ENCODE measurements around the gene PLRG1.
A peak's percentile ranks its signal among the peaks of the same experiment; 100 is the strongest.
"Not testable (repeated sequence)": the region's sequence is repeated elsewhere in the genome, so short reads cannot be mapped to it uniquely, and the experiment has no call there.

PLRG1 gene

DNA sequence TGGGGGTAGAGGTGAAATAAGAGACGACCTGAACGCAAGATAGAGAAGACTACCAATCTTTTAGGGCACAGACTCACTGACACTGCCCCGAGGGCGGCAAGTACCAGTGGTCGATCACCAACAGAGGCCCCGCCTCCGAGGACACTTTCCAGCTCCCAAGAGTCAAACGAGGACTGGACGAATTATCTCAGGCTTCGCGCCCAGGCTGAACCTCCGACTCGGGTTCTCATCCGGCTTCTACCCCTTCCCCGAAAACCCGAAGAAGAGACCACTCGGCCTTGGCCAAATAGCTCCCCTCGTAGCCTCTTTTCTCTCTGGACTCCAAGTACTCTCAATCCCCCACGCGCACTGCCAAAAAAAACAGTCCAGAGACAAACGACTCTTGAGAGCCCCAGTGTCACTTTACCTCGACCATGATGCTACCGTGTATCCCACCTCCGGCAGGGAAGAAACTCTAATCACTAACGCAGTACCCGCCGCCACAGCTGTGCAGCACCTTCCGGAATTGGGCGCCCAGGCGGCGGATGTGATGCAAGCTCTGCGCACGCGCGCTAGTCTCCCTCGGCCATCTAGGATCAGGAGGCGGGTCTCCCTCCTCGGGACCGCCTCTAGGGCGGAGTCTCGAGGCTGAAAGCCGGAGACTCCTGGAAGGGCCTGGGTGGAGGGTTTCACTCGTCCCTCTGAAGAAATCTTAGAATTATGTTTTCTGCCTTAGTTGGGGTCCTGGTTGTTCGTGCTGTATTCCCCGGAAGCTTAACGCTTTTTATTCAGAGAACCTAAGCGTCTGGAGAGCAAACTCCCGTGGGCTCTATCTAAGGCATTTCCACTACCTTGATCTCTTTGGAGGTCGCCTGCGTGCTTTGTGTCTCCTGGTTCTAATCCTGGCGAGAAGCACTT lies at the start of gene PLRG1:
Gene PLRG1 (minus strand): TSS at position 507 of the 897 bp plus-strand sequence. CDS start 92 bp downstream, at position 415.
- DNase-seq (ENCODE audit: insufficient read length, low spot score) = peak; percentile 54
- FAIRE-seq = no peak
- TF ChIP-seq, protein P1, sequence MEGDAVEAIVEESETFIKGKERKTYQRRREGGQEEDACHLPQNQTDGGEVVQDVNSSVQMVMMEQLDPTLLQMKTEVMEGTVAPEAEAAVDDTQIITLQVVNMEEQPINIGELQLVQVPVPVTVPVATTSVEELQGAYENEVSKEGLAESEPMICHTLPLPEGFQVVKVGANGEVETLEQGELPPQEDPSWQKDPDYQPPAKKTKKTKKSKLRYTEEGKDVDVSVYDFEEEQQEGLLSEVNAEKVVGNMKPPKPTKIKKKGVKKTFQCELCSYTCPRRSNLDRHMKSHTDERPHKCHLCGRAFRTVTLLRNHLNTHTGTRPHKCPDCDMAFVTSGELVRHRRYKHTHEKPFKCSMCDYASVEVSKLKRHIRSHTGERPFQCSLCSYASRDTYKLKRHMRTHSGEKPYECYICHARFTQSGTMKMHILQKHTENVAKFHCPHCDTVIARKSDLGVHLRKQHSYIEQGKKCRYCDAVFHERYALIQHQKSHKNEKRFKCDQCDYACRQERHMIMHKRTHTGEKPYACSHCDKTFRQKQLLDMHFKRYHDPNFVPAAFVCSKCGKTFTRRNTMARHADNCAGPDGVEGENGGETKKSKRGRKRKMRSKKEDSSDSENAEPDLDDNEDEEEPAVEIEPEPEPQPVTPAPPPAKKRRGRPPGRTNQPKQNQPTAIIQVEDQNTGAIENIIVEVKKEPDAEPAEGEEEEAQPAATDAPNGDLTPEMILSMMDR (IDR thresholded peaks at IDR 0.05; ENCODE audit: insufficient read depth, missing control alignments) = no peak

DNA sequence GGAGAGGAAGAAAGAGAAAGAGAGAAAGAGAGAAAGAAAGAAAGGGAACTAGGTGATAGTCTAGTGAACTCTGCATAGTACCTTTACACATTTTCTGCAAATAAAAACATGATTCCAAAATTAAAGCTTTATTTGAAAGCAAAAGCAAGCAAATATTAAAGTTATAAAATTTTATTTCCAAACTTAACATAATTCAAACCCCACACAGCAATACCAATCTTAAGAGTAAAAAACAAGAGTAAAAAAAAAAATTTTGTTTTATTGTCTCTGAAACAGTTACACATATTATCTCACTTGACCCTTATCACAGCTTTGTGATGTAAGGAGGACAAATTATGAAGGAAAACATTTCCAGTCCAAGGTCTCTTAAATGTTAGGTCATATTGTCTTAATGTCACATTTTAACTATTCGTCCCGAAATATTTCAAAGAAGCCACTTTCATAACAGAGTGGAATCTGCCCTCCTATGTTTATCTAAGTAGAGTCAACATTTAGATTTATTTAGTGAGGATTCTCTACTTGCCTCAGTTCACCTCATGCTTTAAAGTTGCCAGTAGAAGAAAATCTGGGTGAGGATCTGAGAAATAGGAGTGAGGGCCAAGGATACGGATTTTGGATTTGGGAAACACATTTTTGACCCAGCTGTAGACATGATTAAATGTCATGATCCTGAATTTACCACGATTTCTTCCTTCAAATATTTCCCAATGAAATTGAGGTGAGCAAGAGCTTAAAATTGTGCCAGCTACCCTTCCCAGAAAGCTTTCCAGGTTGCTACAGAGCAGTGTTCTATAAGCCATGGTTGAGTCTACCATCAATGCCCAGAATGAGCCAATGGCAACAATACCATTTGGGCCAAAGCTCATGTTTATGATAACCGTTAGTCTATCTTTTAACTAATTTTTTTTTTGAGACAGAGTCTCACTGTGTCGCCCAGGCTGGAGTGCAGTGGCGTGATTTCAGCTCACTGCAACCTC lies 47.9 kb upstream of the PLRG1 start:
- DNase-seq (ENCODE audit: insufficient read length, low spot score) (no peak), FAIRE-seq (no peak)
- TF ChIP-seq, protein P1 (IDR thresholded peaks at IDR 0.05; ENCODE audit: insufficient read depth, missing control alignments) = no peak

DNA sequence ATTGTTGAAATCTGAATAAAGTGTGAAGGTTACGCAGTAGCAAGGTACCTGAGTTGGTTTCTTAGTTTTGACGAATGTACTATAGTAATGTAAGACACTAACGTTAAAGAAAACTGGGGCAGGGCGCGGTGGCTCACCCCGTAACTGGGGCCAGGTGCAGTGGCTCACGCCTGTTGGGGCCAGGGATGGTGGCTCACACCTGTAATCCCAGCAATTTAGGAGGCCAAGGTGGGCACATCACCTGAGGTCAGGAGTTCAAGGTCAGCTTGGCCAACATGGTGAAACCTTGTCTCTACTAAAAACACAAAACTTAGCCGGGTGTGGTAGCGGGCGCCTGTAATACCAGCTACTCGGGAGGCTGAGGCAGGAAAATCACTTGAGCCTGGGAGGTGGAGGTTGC lies 47.1 kb upstream of the PLRG1 start:
- not testable (repeated sequence) for DNase-seq (ENCODE audit: insufficient read length, low spot score); FAIRE-seq

DNA sequence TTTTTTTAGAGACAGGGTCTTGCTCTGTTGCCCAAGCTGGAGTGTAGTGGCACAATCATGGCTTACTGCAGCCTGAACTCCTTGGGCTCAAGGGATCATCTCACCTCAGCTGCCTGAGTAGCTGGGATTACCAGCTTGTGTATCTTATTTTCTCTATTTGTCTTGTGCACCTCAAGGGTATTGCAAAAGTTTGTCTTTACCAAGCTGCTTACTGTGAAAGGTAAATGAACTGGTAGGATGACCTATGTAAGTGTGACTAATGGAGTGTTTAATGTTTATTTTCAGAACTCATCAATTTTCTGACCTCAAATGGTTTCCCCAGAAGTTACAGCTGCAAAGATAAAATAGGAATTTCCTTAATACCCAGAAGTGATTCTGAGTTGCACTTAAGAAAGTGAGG lies 45.6 kb upstream of the PLRG1 start:
- FAIRE-seq = no peak
- no peak for DNase-seq (ENCODE audit: insufficient read length, low spot score)
- TF ChIP-seq, protein P1 (IDR thresholded peaks at IDR 0.05; ENCODE audit: insufficient read depth, missing control alignments) = no peak

DNA sequence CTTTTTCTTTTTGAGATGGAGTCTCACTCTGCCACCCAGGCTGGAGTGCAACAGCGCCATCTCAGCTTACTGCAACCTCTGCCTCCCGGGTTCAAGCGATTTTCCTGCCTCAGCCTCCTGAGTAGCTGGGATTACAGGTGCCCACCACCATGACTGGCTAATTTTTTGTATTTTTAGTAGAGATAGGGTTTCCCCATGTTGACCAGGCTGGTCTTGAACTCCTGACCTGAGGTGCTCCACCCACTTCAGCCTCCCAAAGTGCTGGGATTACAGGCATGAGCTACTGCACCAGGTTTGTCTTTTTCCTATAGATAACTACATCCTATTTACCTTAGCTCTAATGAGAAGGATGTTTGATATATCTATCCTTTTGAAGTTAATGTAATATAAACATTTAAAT lies 44.1 kb upstream of the PLRG1 start:
- not testable (repeated sequence) for FAIRE-seq; DNase-seq (ENCODE audit: insufficient read length, low spot score)

DNA sequence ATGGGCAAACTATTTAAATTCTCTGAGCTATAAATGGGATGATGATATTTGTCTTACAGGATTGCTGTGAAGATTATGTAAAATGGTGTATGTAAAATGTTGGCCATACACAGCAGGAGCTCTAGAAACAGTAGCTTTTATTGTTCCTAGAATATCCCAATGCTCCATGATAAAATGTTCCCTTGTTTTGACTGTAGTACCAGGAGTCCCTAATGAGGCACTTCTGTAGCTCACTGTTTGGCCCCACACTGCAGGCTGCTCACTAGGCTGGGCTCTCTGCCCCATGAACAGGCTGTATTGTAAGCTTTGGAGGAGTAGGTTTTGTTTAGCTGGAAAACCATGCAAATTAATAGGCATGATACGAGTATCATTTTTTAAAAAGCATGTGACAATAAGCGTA lies 43.7 kb upstream of the PLRG1 start:
- DNase-seq (ENCODE audit: insufficient read length, low spot score) (no peak), FAIRE-seq (no peak)
- TF ChIP-seq, protein P1 (IDR thresholded peaks at IDR 0.05; ENCODE audit: insufficient read depth, missing control alignments) = no peak

DNA sequence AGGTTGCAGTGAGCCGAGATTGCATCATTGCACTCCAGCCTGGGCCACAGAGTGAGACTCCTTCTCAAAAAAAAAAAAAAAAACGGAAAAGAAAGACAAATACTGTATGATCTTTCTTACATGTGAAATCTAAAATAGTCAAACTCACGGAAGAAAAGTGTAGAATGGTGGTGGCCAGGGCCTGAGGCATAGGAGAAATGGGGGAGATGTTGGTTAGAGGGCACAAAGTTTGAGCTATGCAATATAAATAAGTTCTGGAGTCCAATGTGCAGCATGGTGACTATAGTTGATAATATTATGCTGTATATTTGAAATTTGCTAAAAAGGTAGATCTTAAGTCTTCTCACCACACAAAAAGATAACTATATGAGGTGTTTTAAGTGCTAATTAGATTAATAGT lies 41.7 kb upstream of the PLRG1 start:
- DNase-seq (ENCODE audit: insufficient read length, low spot score) = no peak
- TF ChIP-seq, protein P1 (IDR thresholded peaks at IDR 0.05; ENCODE audit: insufficient read depth, missing control alignments) = no peak
- no peak for FAIRE-seq
